ENCODE measurements around the gene SDCBP2.

- no peak for TF ChIP-seq CTCF (IDR thresholded peaks at IDR 0.05)
- no peak for TF ChIP-seq POLR2A (IDR thresholded peaks at IDR 0.05)
- peak in 1 of 3 donors; percentile 29 for TF ChIP-seq POLR2AphosphoS5 (IDR thresholded peaks at IDR 0.05)
- TF ChIP-seq EP300 (IDR thresholded peaks at IDR 0.05; ENCODE audit: low read depth) = no peak
Observed at GRCh38 chr20:1266167-1266973, 62.6 kb downstream of the SDCBP2 start, which contains the start of gene SNPH.
